Skeletal muscle tissue (tissue), 4 donors: ENCODE data around the gene RNF217. TPM values are rescaled to one million over a fixed set of nuclear protein-coding genes. Genes with fewer than 3 reads are reported as not detected.

Experiments
- H3K27ac ChIP-seq: one replicate; pipeline ENCODE4 v1.7.0; 2013; ENCODE audit warnings: mild to moderate bottlenecking, low read depth, low read length, inconsistent platforms
- H3K27me3 ChIP-seq, 3 donors: one replicate each; pipeline ENCODE4 v1.7.0; 2013; ENCODE audit warnings: low read length in 3 of 3; ENCODE audit not compliant: control insufficient read depth in 3 of 3, insufficient read depth in 3 of 3
- H3K36me3 ChIP-seq, 3 donors: one replicate each; pipeline ENCODE4 v1.7.0; 2013; ENCODE audit warnings: low read length in 3 of 3; ENCODE audit not compliant: control insufficient read depth in 3 of 3, insufficient read depth in 3 of 3
- H3K4me1 ChIP-seq, 3 donors: one replicate each; pipeline ENCODE4 v1.7.0; 2013; ENCODE audit warnings: low read length in 3 of 3, mild to moderate bottlenecking in 3 of 3; ENCODE audit not compliant: control insufficient read depth in 3 of 3, insufficient read depth in 3 of 3
- H3K4me3 ChIP-seq, 3 donors: one replicate each; pipeline ENCODE4 v1.7.0; 2013; ENCODE audit warnings: low read length in 3 of 3
- H3K9ac ChIP-seq, 3 donors: one replicate each; pipeline ENCODE4 v1.7.0; 2013; ENCODE audit warnings: low read length in 3 of 3, mild to moderate bottlenecking in 3 of 3, moderate library complexity in 2 of 3, low read depth in 1 of 3
- H3K9me3 ChIP-seq, 3 donors: one replicate each; pipeline ENCODE4 v1.7.0; 2013; ENCODE audit warnings: low read length in 3 of 3; ENCODE audit not compliant: control insufficient read depth in 3 of 3
- total RNA-seq: library from RNA; depleted of rRNA; stranded (reverse); fragments of >200 nt; gene quantifications from one replicate; pipeline ENCODE4 v1.2.3, GENCODE V29; 2014
- donor health status: Osteomylitis.

The RNF217 gene
- total RNA-seq, 1 donor from 2014 or later: 27.1 TPM

DNA sequence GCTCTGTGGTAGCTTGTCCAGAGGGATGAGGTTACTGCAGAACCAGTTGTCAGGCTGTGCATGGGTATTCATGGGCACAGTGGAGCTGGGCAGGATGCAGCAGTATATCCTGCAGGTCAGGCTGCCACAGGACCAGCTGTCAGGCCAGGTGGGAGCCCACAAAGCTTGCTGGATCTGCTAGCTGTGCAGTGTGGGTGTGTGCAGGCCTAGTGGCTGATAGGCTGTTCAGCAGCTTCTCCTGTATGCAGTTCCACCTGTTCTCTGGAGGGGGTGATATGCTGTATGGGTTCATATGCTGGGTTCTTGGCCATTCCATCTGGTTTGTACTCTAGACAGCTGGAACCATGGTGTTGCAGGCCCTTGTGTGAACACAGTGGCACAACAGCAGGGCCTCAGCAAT, 150.7 kb downstream of the RNF217 start:
- Histone ChIP-seq H3K27me3 (no peaks in the 10 kb centered on the region), H3K9ac (no peak overlapping the region), H3K36me3 (no peaks in the 10 kb centered on the region), H3K4me3 (no peak overlapping the region), H3K4me1 (no peaks in the 10 kb centered on the region), H3K9me3 (peaks cover 4 to 12% (median 4%) of the 10 kb centered on the region in 3 donors), H3K27ac (no peak overlapping the region)

DNA sequence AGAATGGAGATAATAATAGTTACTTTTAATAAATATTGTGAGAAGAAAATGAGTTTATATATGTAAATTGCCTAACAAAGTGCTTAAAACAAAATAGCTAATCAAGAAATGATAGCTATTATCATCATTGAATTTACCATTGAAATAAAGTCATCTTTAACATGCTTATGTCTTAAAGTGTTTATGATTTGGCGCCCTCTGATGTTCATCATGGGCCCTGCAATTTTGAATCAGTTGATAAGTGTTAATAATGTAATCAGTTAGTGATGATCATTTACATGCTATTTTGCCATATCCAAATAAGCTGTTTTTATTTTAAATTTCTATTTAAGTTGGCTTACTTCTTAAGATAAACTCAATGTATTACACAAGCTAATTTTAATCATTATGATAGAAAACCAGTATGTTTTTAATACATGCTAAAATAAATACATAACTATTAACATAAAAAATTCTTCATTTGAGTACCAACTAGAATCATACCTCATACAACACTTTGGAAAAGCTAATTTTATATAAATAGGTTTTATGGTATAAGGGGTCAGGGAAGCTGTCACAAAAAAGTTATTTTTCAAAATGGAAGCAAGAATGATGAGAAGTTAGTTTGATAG, 152.1 kb downstream of the RNF217 start:
- Histone ChIP-seq H3K9me3 (peaks cover 4 to 9% (median 4%) of the 10 kb centered on the region in 3 donors), H3K4me3 (no peak overlapping the region), H3K36me3 (no peaks in the 10 kb centered on the region), H3K27ac (no peak overlapping the region), H3K4me1 (no peaks in the 10 kb centered on the region), H3K27me3 (no peaks in the 10 kb centered on the region), H3K9ac (no peak overlapping the region)

DNA sequence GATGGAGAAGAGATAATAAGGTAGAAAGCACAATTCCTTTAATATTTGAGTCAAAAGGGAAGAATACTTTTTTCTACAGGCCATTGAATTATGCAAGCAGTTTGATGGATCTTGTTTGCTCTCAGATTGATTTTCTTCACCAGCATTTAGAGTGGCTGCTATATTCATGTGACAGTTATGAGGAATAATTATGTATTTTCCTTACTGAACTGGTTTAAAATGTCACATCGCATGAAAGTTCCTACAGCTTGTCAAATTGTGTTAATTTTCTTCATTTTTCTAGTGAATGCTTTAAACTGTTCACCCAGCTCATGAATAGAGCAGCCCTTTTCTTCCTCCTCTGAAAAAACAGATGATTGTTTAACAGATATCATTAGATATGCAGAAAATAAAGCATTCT, 153.9 kb downstream of the RNF217 start:
- Histone ChIP-seq H3K9ac (no peak overlapping the region), H3K4me1 (no peaks in the 10 kb centered on the region), H3K4me3 (no peak overlapping the region), H3K27me3 (no peaks in the 10 kb centered on the region), H3K36me3 (no peaks in the 10 kb centered on the region), H3K27ac (no peak overlapping the region), H3K9me3 (peaks cover 0 to 5% (median 0%) of the 10 kb centered on the region in 3 donors)

DNA sequence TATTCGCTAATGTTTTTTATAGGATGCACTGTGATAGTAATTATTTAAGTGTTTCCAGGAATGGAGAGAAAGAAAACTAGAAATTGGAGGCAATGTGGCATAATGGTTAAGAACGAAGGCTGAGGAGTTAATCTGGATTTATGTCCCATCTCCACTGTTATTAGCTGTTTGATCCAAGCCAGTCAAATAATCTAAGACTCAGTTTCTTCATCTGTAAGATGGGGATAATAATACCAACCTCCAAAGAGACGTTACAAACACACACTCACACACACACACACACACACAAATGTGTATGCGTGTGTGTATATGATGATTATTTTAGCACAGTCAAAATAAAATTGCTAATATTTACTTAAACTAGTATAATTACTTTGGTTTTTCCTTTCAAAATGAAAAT, 154.5 kb downstream of the RNF217 start:
- Histone ChIP-seq H3K9me3 (peaks cover 0 to 2% (median 0%) of the 10 kb centered on the region in 3 donors), H3K36me3 (no peaks in the 10 kb centered on the region), H3K9ac (no peak overlapping the region), H3K27ac (no peak overlapping the region), H3K4me3 (no peak overlapping the region), H3K4me1 (no peaks in the 10 kb centered on the region), H3K27me3 (no peaks in the 10 kb centered on the region)

DNA sequence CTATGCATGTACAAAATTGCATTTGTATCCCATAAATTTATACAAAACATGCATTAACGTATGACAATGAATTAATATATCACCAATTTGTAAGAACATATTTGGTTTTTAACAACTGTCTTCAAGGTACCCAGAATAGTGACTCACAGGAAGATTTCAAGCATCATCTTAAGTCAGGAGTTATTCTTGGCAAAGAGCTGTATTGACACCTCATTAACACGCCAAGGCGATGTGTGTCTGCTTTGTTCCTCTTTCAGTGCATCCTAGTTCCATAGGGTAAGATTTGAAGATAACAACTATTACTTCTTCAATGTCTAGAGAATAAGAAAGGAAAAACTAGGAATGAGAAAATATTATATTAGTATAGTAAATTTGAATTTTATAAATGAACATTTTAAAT, 155.6 kb downstream of the RNF217 start:
- no peaks in the 10 kb centered on the region for H3K4me1 ChIP-seq
- H3K27ac ChIP-seq: no peak overlapping the region
- H3K36me3 ChIP-seq: no peaks in the 10 kb centered on the region
- H3K9ac ChIP-seq: no peak overlapping the region
- no peaks in the 10 kb centered on the region for H3K27me3 ChIP-seq
- H3K9me3 ChIP-seq: no peaks in the 10 kb centered on the region
- no peak overlapping the region for H3K4me3 ChIP-seq

DNA sequence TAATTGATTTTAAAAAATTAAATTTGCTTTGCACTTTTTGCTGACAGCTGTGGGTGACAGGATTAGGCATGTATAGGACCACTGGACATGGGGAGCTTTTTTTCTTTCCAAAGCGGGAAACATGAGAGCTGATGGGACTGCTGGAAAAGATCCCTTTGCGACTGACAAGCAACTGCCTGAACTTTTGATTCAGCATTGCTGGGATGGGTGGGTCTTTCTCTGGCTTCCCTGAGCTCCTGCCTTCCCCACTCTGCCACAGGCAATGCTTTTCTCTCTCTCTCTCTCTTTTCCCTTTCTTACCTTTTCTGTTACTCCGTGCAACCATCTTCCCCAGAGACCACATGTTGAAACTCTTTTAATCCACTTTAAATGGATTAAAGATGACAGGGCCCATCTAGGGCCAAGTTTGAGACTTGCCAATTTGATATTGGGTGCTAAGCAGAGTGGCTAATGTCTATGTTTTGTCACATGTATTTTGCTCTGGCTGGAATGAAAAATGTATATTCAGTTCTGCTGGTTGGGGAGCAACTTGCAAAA, 157.9 kb downstream of the RNF217 start:
- no peaks in the 10 kb centered on the region for H3K36me3 ChIP-seq

DNA sequence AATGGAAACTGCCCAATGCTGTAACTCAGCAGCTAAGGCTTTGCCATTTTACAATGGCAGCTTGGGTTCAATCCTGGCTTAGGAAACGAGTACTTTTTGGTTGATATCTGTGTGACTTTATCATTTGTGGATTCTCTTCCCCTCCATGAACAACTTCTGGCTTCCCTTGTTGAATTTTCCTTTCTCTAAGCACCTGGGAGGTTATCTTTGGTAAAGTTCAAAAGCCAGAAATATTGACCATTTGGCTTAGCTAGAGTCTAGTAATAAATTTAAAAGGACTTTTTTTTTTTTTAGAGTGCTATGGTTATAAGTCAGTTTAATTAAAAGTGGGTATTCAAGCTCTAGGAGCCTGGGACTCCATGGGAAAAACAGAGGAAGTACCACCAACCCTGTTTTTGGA, 159.7 kb downstream of the RNF217 start:
- Histone ChIP-seq H3K9ac (no peak overlapping the region), H3K4me3 (no peak overlapping the region), H3K27ac (no peak overlapping the region), H3K9me3 (no peaks in the 10 kb centered on the region), H3K4me1 (peaks cover 0 to 2% (median 0%) of the 10 kb centered on the region in 3 donors), H3K36me3 (no peaks in the 10 kb centered on the region), H3K27me3 (no peaks in the 10 kb centered on the region)

More for the DNA sequence above, 157.9 kb downstream of the RNF217 start:
- Histone ChIP-seq H3K27ac (no peak overlapping the region), H3K27me3 (no peaks in the 10 kb centered on the region), H3K4me3 (no peak overlapping the region), H3K9me3 (no peaks in the 10 kb centered on the region), H3K9ac (no peak overlapping the region), H3K4me1 (peaks cover 0 to 2% (median 0%) of the 10 kb centered on the region in 3 donors)

DNA sequence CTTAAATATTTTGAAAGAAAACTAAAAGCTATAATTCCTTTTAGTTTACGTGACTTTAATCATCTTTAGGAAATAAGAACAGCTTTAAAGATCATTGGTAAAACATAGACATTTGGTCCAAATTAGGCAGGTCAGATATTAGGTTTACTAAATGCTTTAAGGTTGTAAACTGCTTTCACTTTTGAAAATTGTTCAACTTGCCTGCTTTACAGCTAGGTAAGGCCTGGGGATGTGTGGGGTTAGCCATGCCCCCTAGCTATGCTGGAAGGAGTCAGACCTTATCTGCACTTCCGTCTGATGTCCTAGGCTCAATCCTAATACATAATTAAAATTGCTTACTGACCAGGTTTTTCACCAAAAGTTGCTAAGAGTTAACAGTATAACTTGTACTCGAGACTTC, 160.8 kb downstream of the RNF217 start:
- H3K4me3 ChIP-seq: no peak overlapping the region
- peaks cover 0 to 2% (median 0%) of the 10 kb centered on the region in 3 donors for H3K4me1 ChIP-seq
- no peak overlapping the region for H3K27ac ChIP-seq
- H3K9me3 ChIP-seq: no peaks in the 10 kb centered on the region
- H3K27me3 ChIP-seq: no peaks in the 10 kb centered on the region
- no peaks in the 10 kb centered on the region for H3K36me3 ChIP-seq
- no peak overlapping the region for H3K9ac ChIP-seq

DNA sequence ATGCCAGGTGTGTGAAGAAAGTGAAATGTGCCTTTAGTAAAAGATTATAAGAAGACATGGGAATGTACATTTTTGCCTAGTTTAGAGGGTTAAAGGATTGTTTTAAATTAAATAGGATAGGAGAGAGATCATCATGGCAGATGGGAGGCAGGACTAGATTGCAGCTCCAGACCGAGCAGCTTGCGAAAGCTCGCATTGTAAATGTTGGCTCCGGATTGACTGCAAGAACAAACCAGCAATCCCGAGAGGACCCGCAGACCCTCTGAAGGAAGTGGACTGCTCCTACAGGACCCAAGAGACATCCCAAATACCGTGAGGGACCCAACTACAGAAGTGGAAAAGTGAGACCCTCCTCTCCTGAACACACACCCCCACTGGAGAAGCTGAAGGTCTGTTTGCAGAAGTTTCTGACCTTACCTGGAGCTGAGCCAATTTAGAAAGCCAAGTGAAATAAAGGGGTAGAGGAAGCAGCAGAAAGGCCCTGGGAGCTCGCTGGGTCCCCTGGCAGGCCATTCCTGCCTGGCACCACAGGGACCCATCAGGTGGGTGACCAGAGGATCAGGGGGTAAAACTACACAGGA, 161.3 kb downstream of the RNF217 start:
- H3K27ac ChIP-seq: no peak overlapping the region
- H3K9ac ChIP-seq: no peak overlapping the region
- H3K4me1 ChIP-seq: peaks cover 0 to 2% (median 0%) of the 10 kb centered on the region in 3 donors
- no peaks in the 10 kb centered on the region for H3K36me3 ChIP-seq
- H3K4me3 ChIP-seq: peak overlapping the region in 1 of 3 donors; percentile 22
- no peaks in the 10 kb centered on the region for H3K9me3 ChIP-seq
- H3K27me3 ChIP-seq: no peaks in the 10 kb centered on the region

DNA sequence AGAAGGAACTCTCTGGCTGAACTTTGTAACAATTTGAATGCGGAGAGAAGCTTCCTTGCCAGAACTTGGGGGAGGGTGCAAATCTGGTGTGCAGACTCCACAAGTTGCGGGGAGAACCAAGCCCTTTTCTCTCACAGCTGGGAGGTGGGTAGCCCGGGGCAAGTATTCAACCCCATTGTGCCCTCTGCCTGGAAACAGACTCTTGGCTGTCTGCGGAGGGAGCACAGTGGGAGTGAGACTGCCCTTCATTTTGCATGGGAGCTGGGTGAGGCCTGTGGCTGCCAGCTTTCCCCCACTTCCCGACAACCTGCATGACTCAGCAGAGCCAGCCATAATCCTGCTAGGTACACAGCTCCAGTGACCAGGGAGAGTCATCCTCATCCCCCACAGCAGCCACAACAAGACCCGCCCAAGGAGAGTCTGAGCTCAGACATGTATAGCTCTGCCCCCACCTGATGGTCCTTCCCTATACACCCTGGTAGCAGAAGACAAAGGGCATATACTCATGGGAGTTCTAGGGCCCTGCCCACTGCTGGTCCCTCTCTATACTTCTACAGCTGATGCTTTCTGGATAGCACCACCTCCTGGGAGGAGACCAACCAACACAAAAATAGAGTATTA, 161.9 kb downstream of the RNF217 start:
- H3K4me1 ChIP-seq: peaks cover 0 to 3% (median 2%) of the 10 kb centered on the region in 3 donors
- no peak overlapping the region for H3K9ac ChIP-seq
- H3K4me3 ChIP-seq: peak overlapping the region in 1 of 3 donors; percentile 22
- H3K9me3 ChIP-seq: no peaks in the 10 kb centered on the region
- H3K27ac ChIP-seq: no peak overlapping the region
- no peaks in the 10 kb centered on the region for H3K27me3 ChIP-seq
- H3K36me3 ChIP-seq: no peaks in the 10 kb centered on the region
